IMR-90 (cell line): ENCODE data around the gene LRRTM4. TPM values are rescaled to one million over a fixed set of nuclear protein-coding genes. Genes with fewer than 3 reads are reported as not detected.

ENCODE experiments used
- ATAC-seq: fragments of 200-7000 bp; cut with Tn5 transposase; 2 replicates; pipeline ENCODE4 v1.9.1; 2020; ENCODE audit warnings: low read depth, mild to moderate bottlenecking, moderate library complexity
- BruUV-seq: library from RNA; stranded (reverse); fragments of 400-500 nt; replicated peaks from 2 replicates; lab custom pipeline; 2021; lab: Mats Ljungman, UMichigan
- CTCF ChIA-PET: fragments of 300-600 bp; formaldehyde crosslinking; extraction: SDS; loops from one replicate; lab custom pipeline; 2021; ENCODE audit warnings: antibody characterized with exemption; lab: Yijun Ruan, JAX
- POLR2A ChIA-PET: fragments of 300-600 bp; sonication (Branson Sonifier 250); formaldehyde crosslinking; loops from one replicate; lab custom pipeline; 2022; ENCODE audit warnings: antibody characterized with exemption; ENCODE audit not compliant: unreplicated experiment; lab: Charles Lee
- DNase-seq: peaks from one replicate; pipeline ENCODE4 v3.0.0; 2013
- H2AFZ ChIP-seq: replicated peaks from 2 replicates; pipeline ENCODE3; 2013; ENCODE audit warnings: low read length, mild to moderate bottlenecking; ENCODE audit not compliant: poor library complexity
- H2AK5ac ChIP-seq: 2 replicates; pipeline ENCODE4 v1.6.1; 2013; ENCODE audit warnings: low read depth, low read length, inconsistent platforms
- H2AK9ac ChIP-seq: replicated peaks from 2 replicates; pipeline ENCODE3; 2013; ENCODE audit warnings: mild to moderate bottlenecking, low read depth, low read length, moderate library complexity; ENCODE audit not compliant: poor library complexity
- H2BK120ac ChIP-seq: 2 replicates; pipeline ENCODE4 v1.6.1; 2013; ENCODE audit warnings: low read depth, low read length, inconsistent platforms
- H2BK15ac ChIP-seq: 3 replicates; pipeline ENCODE4 v1.6.1; 2013; ENCODE audit warnings: low read depth, low read length, inconsistent platforms
- H2BK20ac ChIP-seq: 2 replicates; pipeline ENCODE4 v1.6.1; 2013; ENCODE audit warnings: low read depth, mild to moderate bottlenecking, inconsistent platforms, low read length, moderate library complexity
- H2BK5ac ChIP-seq: 2 replicates; pipeline ENCODE4 v1.6.1; 2013; ENCODE audit warnings: mild to moderate bottlenecking, low read depth, low read length, inconsistent platforms; ENCODE audit not compliant: poor library complexity, severe bottlenecking
- H3K14ac ChIP-seq: replicated peaks from 2 replicates; pipeline ENCODE4 v1.6.1; 2013; ENCODE audit warnings: low read depth, low read length, inconsistent platforms
- H3K18ac ChIP-seq: 2 replicates; pipeline ENCODE4 v1.6.1; 2013; ENCODE audit warnings: low read depth, low read length, control low read depth
- H3K23ac ChIP-seq: 2 replicates; pipeline ENCODE4 v1.6.1; 2013; ENCODE audit warnings: low read depth, low read length, inconsistent platforms
- H3K27ac ChIP-seq: 2 replicates; pipeline ENCODE4 v1.5.1; 2013; ENCODE audit warnings: mild to moderate bottlenecking, control low read depth, low read length; ENCODE audit not compliant: insufficient read depth
- H3K27me3 ChIP-seq: 2 replicates; pipeline ENCODE4 v1.6.1; 2013; ENCODE audit warnings: low read length; ENCODE audit not compliant: control insufficient read depth, insufficient read depth
- H3K36me3 ChIP-seq: 2 replicates; pipeline ENCODE4 v1.6.1; 2013; ENCODE audit warnings: low read length, mixed read lengths; ENCODE audit not compliant: control insufficient read depth, insufficient read depth
- H3K4ac ChIP-seq: 2 replicates; pipeline ENCODE4 v1.6.1; 2013; ENCODE audit warnings: low read depth, low read length, inconsistent platforms
- H3K4me1 ChIP-seq: 2 replicates; pipeline ENCODE4 v1.6.1; 2013; ENCODE audit warnings: low read length, mixed read lengths; ENCODE audit not compliant: control insufficient read depth, insufficient read depth
- H3K4me2 ChIP-seq: 2 replicates; pipeline ENCODE4 v1.6.1; 2013; ENCODE audit warnings: low read depth, mild to moderate bottlenecking, control low read depth, low read length, moderate library complexity
- H3K4me3 ChIP-seq: 2 replicates; pipeline ENCODE4 v1.5.1; 2013; ENCODE audit warnings: low read depth, mild to moderate bottlenecking, control low read depth, low read length, moderate library complexity; ENCODE audit not compliant: insufficient read depth
- H3K56ac ChIP-seq: 2 replicates; pipeline ENCODE4 v1.6.1; 2013; ENCODE audit warnings: low read length, inconsistent platforms; ENCODE audit not compliant: insufficient read depth; ENCODE audit errors: extremely low read depth
- H3K79me1 ChIP-seq, 2 experiments: 2 replicates each; pipeline ENCODE4 v1.6.1; 2013; ENCODE audit warnings: low read length in 2 of 2, inconsistent platforms in 1 of 2, low read depth in 1 of 2
- H3K9ac ChIP-seq: 2 replicates; pipeline ENCODE4 v1.6.1; 2013; ENCODE audit warnings: low read depth, low read length, control low read depth
- H3K9me1 ChIP-seq: 2 replicates; pipeline ENCODE4 v1.6.1; 2013; ENCODE audit warnings: low read length, inconsistent platforms; ENCODE audit not compliant: insufficient read depth
- H3K9me3 ChIP-seq: 2 replicates; pipeline ENCODE4 v1.6.1; 2013; ENCODE audit warnings: low read length; ENCODE audit not compliant: control insufficient read depth, insufficient read depth
- H4K20me1 ChIP-seq: 2 replicates; pipeline ENCODE4 v1.6.1; 2013; ENCODE audit warnings: low read length, inconsistent platforms; ENCODE audit not compliant: insufficient read depth
- H4K5ac ChIP-seq: 2 replicates; pipeline ENCODE4 v1.6.1; 2013; ENCODE audit warnings: mild to moderate bottlenecking, low read depth, low read length, control low read depth
- H4K8ac ChIP-seq, 2 experiments: 2 replicates each; pipeline ENCODE4 v1.6.1; 2013; ENCODE audit warnings: low read depth in 2 of 2, low read length in 2 of 2, control low read depth in 1 of 2, inconsistent platforms in 1 of 2
- H4K91ac ChIP-seq: 2 replicates; pipeline ENCODE4 v1.6.1; 2013; ENCODE audit warnings: low read depth, low read length, inconsistent platforms; ENCODE audit not compliant: insufficient read depth
- CHD1 ChIP-seq: IDR thresholded peaks from 2 replicates; pipeline ENCODE4 v1.6.1; 2012; ENCODE audit warnings: low read depth, low read length, improper control_type of control experiment
- CTCF ChIP-seq: conservative IDR thresholded peaks from 2 replicates; pipeline ENCODE4 v1.5.1; 2012; ENCODE audit warnings: mild to moderate bottlenecking, low read depth, low read length, improper control_type of control experiment
- ELK1 ChIP-seq: fragments of 150-350 bp; IDR thresholded peaks from 2 replicates; pipeline ENCODE4 v1.6.1; 2016; ENCODE audit warnings: low read depth, mild to moderate bottlenecking, low read length, moderate library complexity, borderline replicate concordance
- MAZ ChIP-seq: IDR thresholded peaks from 2 replicates; pipeline ENCODE4 v1.6.1; 2012; ENCODE audit warnings: low read depth, mild to moderate bottlenecking, low read length, improper control_type of control experiment, moderate library complexity, borderline replicate concordance
- NFE2L2 ChIP-seq: fragments of 150-350 bp; IDR thresholded peaks from 2 replicates; pipeline ENCODE4 v1.6.1; 2016; ENCODE audit warnings: low read depth, mild to moderate bottlenecking, low read length
- POLR2A ChIP-seq: IDR thresholded peaks from 2 replicates; pipeline ENCODE4 v1.6.1; 2012; ENCODE audit warnings: mild to moderate bottlenecking, low read depth, low read length
- RAD21 ChIP-seq: IDR thresholded peaks from 2 replicates; pipeline ENCODE4 v1.6.1; 2012; ENCODE audit warnings: low read length, improper control_type of control experiment
- SMC3 ChIP-seq: fragments of 150-350 bp; IDR thresholded peaks from 2 replicates; pipeline ENCODE4 v1.6.1; 2016; ENCODE audit warnings: low read depth, mild to moderate bottlenecking, antibody characterized with exemption, low read length, moderate library complexity
- USF2 ChIP-seq: fragments of 150-350 bp; IDR thresholded peaks from 2 replicates; pipeline ENCODE4 v1.6.1; 2017; ENCODE audit warnings: mild to moderate bottlenecking, antibody characterized with exemption, low read length, low read depth
- WGBS, 2 experiments: methylation state at CpG; one replicate each; pipeline versions ENCODE4 v1.1.5 to v1.1.7; 2013; ENCODE audit warnings: missing lambda C conversion rate in 2 of 2; ENCODE audit not compliant: insufficient read length in 1 of 2; ENCODE audit errors: extremely low coverage in 2 of 2; 5-methylcytosine and 5-hydroxymethylcytosine counted together
- dilution Hi-C: fragments of 300-500 bp; cut with HindIII; formaldehyde crosslinking; loops from one replicate; pipeline ENCODE4 v1.14.3; 2018; ENCODE audit warnings: low sequenced_read_pairs; ENCODE audit not compliant: unreplicated experiment
- in situ Hi-C: fragments of 300-500 bp; cut with MboI; formaldehyde crosslinking; loops from 3 replicates; pipeline ENCODE4 v1.14.3; 2019; ENCODE audit warnings: low sequenced_read_pairs, inconsistent platforms, mixed read lengths
- intact Hi-C: fragments of 100-400 bp; cut with micrococcal nuclease; formaldehyde crosslinking; loops from 2 replicates; pipeline ENCODE4 v1.10.0; 2022
- polyA plus RNA-seq, 3 experiments: library from polyadenylated mRNA; depleted of rRNA; stranded (reverse); fragments of >200 nt; gene quantifications; 2 replicates each; pipeline ENCODE4 v1.2.3, GENCODE V29; 2012; ENCODE audit warnings: low replicate concordance in 1 of 3
- total RNA-seq: library from RNA; depleted of rRNA; stranded (reverse); fragments of >200 nt; gene quantifications from 2 replicates; pipeline ENCODE4 v1.2.3, GENCODE V29; 2012

LRRTM4 gene
- total and polyA plus RNA-seq, 2 of the 4 experiments (the other 2 are of a cell fraction) = not detected

DNA sequence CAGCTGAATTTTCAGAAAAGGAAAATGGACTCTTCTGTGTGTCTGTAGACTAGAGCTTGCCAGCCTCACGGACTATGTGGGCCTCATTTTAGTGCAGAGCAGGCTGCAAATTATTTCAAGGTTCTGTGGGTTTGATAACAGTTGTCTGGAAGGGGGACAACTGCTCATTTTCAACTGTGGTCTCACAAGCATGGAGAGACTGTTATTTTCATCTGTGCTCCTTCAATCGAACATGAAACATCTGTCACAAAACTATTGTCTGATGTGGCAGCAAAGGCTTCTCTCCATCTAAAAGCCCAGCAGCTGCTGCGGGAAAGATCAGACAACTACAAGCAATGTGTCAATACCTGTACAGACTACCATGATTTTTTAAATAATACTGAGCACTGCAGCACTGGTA is 211.8 kb downstream of the LRRTM4 start:
- Histone ChIP-seq H2AFZ (no peak overlapping the region), H3K4me3 (no peak overlapping the region), H2BK15ac (no peak overlapping the region), H3K23ac (no peak overlapping the region), H3K9me1 (no peaks in the 10 kb centered on the region), H3K9me3 (no peaks in the 10 kb centered on the region), H3K4ac (no peak overlapping the region), H2AK5ac (no peak overlapping the region), H3K27ac (no peak overlapping the region), H2AK9ac (no peak overlapping the region), H3K56ac (no peak overlapping the region), H3K79me1 (no peaks in the 10 kb centered on the region), H4K8ac (no peak overlapping the region), H4K20me1 (no peaks in the 10 kb centered on the region), H3K4me2 (no peak overlapping the region), H2BK20ac (no peak overlapping the region), H4K91ac (no peak overlapping the region), H4K5ac (no peak overlapping the region), H2BK5ac (no peak overlapping the region), H2BK120ac (no peak overlapping the region), H3K27me3 (no peaks in the 10 kb centered on the region), H3K18ac (no peak overlapping the region), H3K14ac (no peak overlapping the region), H3K9ac (no peak overlapping the region), H3K36me3 (no peaks in the 10 kb centered on the region), H3K4me1 (no peaks in the 10 kb centered on the region)
- POLR2A ChIA-PET = no interaction called here
- CTCF ChIA-PET = no interaction called here
- ATAC-seq = no peak
- dilution Hi-C loops (no loop called here), in situ Hi-C loops (no loop called here), intact Hi-C loops (no loop called here)
- TF ChIP-seq CTCF = no peak
- no peak for TF ChIP-seq RAD21
- no peak for TF ChIP-seq ELK1
- TF ChIP-seq USF2 = no peak
- TF ChIP-seq NFE2L2 = no peak
- no peak for TF ChIP-seq MAZ
- no peak for TF ChIP-seq SMC3
- no peak for TF ChIP-seq POLR2A
- TF ChIP-seq CHD1 = no peak
- no CpG with 5 or more reads among the region's 3 CpGs for WGBS, 2 experiments
- no peak for DNase-seq
- no TSS peak for BruUV-seq
